ENCODE measurements around the gene TNNT2. TPM values are rescaled to one million over a fixed set of nuclear protein-coding genes. Genes with fewer than 3 reads are reported as not detected.

Gene TNNT2
- polyA plus RNA-seq, 4 donors, result 0.78 to 86.7 (median 12.6) TPM

DNA sequence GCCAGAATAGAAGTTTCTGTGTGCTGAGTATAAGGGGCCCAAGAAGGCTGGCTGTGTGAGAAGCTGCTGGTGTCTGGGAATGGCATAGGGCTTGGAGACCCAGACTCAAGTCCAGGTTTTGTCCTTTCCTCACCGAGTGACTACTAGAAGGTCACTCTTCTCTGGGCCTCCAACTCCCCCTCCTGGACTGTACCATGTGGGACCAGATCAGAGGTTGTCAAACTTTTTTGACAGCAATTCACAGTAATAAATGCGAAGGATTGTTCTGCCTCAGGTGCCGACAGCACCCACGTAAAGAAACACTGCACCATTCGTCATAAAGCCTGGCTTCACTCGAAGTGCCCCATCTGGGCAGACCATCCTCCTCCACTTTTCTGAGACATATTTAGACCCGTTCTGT is 65.2 kb downstream of the TNNT2 start:
- FAIRE-seq, result no peak

DNA sequence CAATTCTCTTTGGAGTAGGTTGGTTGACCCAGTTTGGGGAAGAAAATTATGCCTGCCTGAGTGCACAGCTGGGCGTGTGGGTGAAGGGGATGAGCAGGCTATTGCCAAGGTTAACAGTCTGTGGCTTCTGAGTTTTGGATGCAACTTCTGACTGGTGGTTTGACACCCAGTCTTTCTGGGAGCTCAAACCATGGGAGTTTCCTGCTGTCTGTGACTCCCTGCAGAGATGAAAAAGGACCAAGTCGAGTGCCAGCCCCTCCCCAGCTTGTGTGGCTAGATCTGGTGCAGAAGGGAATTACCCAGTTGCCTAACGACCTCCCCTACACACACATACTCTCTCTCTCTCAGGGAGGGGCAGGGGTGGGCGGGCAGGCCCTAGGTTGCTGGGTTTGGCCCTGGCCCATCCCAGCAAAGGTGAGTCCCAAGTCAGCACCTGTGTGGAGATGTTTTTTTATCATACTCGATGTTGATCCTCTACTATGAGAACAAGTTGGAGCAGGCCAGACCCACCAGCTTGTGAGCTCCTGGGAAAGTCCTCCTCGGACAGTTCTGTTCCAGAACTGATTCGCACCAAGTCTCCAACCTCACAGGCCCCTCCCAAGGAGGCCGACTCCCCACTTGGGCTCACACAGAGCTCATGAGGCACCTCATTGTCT is 66.0 kb downstream of the TNNT2 start:
- Histone ChIP-seq H3K4me1 (ENCODE audit: control insufficient read depth in 3 of 3, insufficient read depth in 2 of 3, low read depth in 1 of 3, low read length in 2 of 3) (peaks cover 0 to 15% (median 3%) of the 10 kb centered on the region in 3 donors), H3K4me3 (ENCODE audit: low read depth in 1 of 3, low read length in 3 of 3) (no peak overlapping the region), H3K9me3 (ENCODE audit: control insufficient read depth in 2 of 2, insufficient read depth in 1 of 2, low read depth in 1 of 2, low read length in 1 of 2) (no peaks in the 10 kb centered on the region), H3K27ac (ENCODE audit: low read depth in 1 of 3, low read length in 2 of 3) (no peak overlapping the region), H3K36me3 (ENCODE audit: control insufficient read depth in 3 of 3, insufficient read depth in 2 of 3, low read depth in 1 of 3, low read length in 3 of 3) (no peaks in the 10 kb centered on the region), H3K27me3 (ENCODE audit: control insufficient read depth in 3 of 3, insufficient read depth in 3 of 3, low read length in 3 of 3) (peaks cover 0 to 3% (median 0%) of the 10 kb centered on the region in 3 donors)
- no peak for FAIRE-seq
- no peak for DNase-seq
- WGBS, 3 donors, result 42 to 65% (median 54%) methylated on average over 8 of the region's 8 CpGs

More for the DNA sequence above, 65.2 kb downstream of the TNNT2 start:
- DNase-seq, result no peak
- Histone ChIP-seq H3K27ac (ENCODE audit: low read depth in 1 of 3, low read length in 2 of 3) (no peak overlapping the region), H3K4me3 (ENCODE audit: low read depth in 1 of 3, low read length in 3 of 3) (no peak overlapping the region), H3K36me3 (ENCODE audit: control insufficient read depth in 3 of 3, insufficient read depth in 2 of 3, low read depth in 1 of 3, low read length in 3 of 3) (no peaks in the 10 kb centered on the region), H3K9me3 (ENCODE audit: control insufficient read depth in 2 of 2, insufficient read depth in 1 of 2, low read depth in 1 of 2, low read length in 1 of 2) (no peaks in the 10 kb centered on the region), H3K4me1 (ENCODE audit: control insufficient read depth in 3 of 3, insufficient read depth in 2 of 3, low read depth in 1 of 3, low read length in 2 of 3) (peaks cover 0 to 15% (median 3%) of the 10 kb centered on the region in 3 donors), H3K27me3 (ENCODE audit: control insufficient read depth in 3 of 3, insufficient read depth in 3 of 3, low read length in 3 of 3) (peaks cover 0 to 3% (median 0%) of the 10 kb centered on the region in 3 donors)
- 88 to 94% (median 91%) methylated on average over 7 of the region's 7 CpGs for WGBS, 3 donors

DNA sequence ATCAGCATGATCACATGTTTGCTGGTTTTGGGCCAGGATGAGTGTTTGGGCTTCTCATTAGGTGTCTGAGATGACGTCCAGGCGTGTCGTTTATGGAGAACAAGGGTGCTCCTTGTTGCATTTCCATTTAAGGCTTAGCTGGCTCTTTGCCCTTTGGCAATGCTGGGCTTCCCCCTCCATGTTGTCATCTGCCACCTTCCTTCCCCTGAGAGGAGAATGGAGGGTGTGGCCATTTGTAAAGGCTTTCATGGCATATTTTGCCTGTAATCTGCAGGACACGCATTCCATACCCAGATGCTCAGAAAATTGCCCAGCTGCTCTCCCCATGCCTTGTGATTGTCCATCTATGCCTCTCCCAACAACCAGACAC is 66.5 kb downstream of the TNNT2 start:
- no peak for FAIRE-seq
- H3K27ac ChIP-seq (ENCODE audit: low read depth in 1 of 3, low read length in 2 of 3), result no peak overlapping the region
- H3K9me3 ChIP-seq (ENCODE audit: control insufficient read depth in 2 of 2, insufficient read depth in 1 of 2, low read depth in 1 of 2, low read length in 1 of 2), result no peaks in the 10 kb centered on the region
- no peak overlapping the region for H3K4me3 ChIP-seq (ENCODE audit: low read depth in 1 of 3, low read length in 3 of 3)
- 22 to 47% (median 46%) methylated on average over 4 of the region's 4 CpGs for WGBS, 3 donors
- no peaks in the 10 kb centered on the region for H3K36me3 ChIP-seq (ENCODE audit: control insufficient read depth in 3 of 3, insufficient read depth in 2 of 3, low read depth in 1 of 3, low read length in 3 of 3)
- peaks cover 0 to 15% (median 3%) of the 10 kb centered on the region in 3 donors for H3K4me1 ChIP-seq (ENCODE audit: control insufficient read depth in 3 of 3, insufficient read depth in 2 of 3, low read depth in 1 of 3, low read length in 2 of 3)
- peak in 1 of 2 donors; percentile 23 for DNase-seq
- H3K27me3 ChIP-seq (ENCODE audit: control insufficient read depth in 3 of 3, insufficient read depth in 3 of 3, low read length in 3 of 3), result peaks cover 0 to 3% (median 0%) of the 10 kb centered on the region in 3 donors

DNA sequence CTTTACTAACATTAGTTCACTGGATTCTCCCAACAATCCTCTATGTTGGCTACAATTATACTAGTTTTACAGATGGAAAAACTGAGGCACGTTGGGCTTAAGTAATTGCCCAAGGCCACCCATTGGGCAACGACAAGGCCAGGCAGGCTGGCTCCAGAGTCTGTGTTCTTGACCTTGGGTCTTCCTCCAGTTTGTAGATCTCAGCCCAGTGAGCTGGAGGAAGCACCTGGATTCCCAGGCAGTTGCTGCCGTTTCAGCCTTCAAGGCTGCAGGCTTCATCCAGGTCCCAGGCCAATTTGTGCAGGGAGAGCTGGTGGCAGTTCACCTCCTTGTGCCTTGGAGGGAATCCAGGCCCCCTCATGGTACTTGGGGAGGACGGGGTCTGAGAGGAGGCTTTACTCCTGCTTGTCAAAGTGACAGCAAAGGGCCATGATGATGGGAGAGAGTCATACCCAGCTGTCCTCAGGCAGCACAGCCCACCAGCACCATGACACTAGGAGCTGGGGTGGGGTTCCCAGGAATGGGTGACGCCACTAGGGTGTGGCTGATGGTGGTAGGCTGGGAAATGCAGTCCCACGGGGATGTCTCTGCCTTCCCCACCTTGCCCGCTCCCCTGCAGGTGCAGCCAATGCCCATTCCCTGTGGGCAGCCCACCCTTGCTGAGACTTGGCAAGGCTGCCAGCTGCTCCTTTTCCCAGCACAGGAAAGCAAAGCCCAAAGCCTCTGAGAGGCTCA is 67.1 kb downstream of the TNNT2 start:
- Histone ChIP-seq H3K4me3 (ENCODE audit: low read depth in 1 of 3, low read length in 3 of 3) (no peak overlapping the region), H3K27ac (ENCODE audit: low read depth in 1 of 3, low read length in 2 of 3) (no peak overlapping the region), H3K4me1 (ENCODE audit: control insufficient read depth in 3 of 3, insufficient read depth in 2 of 3, low read depth in 1 of 3, low read length in 2 of 3) (peaks cover 0 to 15% (median 3%) of the 10 kb centered on the region in 3 donors), H3K36me3 (ENCODE audit: control insufficient read depth in 3 of 3, insufficient read depth in 2 of 3, low read depth in 1 of 3, low read length in 3 of 3) (no peaks in the 10 kb centered on the region), H3K27me3 (ENCODE audit: control insufficient read depth in 3 of 3, insufficient read depth in 3 of 3, low read length in 3 of 3) (peaks cover 0 to 2% (median 0%) of the 10 kb centered on the region in 3 donors), H3K9me3 (ENCODE audit: control insufficient read depth in 2 of 2, insufficient read depth in 1 of 2, low read depth in 1 of 2, low read length in 1 of 2) (no peaks in the 10 kb centered on the region)
- 54 to 63% (median 54%) methylated on average over 7 of the region's 7 CpGs for WGBS, 3 donors
- FAIRE-seq (no peak), DNase-seq (no peak)

DNA sequence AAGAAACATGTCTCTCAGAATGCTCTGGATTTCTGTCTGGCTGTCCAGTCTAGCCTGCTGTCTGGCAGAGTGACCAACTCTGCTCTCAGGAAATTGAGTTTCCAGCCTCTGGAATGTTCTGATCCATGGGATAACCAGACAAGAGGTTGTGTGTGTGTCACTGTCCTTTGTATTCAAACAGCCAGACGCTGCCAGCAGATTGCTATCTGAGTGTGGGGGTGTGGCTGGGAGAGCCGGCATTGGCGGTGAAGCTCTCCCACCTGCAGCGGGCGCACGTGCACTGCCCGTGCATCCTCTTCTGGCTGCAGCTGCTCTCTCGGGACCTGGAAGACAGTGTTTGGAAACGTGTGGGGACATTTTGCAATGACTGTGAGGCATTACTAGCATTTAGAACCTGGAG is 68.1 kb downstream of the TNNT2 start:
- FAIRE-seq (no peak), DNase-seq (peak; percentile 85 to 86)
- H3K4me1 ChIP-seq (ENCODE audit: control insufficient read depth in 3 of 3, insufficient read depth in 2 of 3, low read depth in 1 of 3, low read length in 2 of 3), result peaks cover 0 to 15% (median 3%) of the 10 kb centered on the region in 3 donors
- no peaks in the 10 kb centered on the region for H3K9me3 ChIP-seq (ENCODE audit: control insufficient read depth in 2 of 2, insufficient read depth in 1 of 2, low read depth in 1 of 2, low read length in 1 of 2)
- WGBS, 3 donors, result 3 to 9% (median 4%) methylated on average over 9 of the region's 9 CpGs
- no peak overlapping the region for H3K4me3 ChIP-seq (ENCODE audit: low read depth in 1 of 3, low read length in 3 of 3)
- no peaks in the 10 kb centered on the region for H3K27me3 ChIP-seq (ENCODE audit: control insufficient read depth in 3 of 3, insufficient read depth in 3 of 3, low read length in 3 of 3)
- no peak overlapping the region for H3K27ac ChIP-seq (ENCODE audit: low read depth in 1 of 3, low read length in 2 of 3)
- H3K36me3 ChIP-seq (ENCODE audit: control insufficient read depth in 3 of 3, insufficient read depth in 2 of 3, low read depth in 1 of 3, low read length in 3 of 3), result no peaks in the 10 kb centered on the region

Other genes starting within 250 kb of the TNNT2 start
- 10 to 100 TPM in 3 of 4 donors, 1 to 10 TPM in 1; 6.3 to 58.5 (median 31.5) TPM for gene TMEM9, start 223.2 kb downstream of the TNNT2 start, polyA plus RNA-seq
- under 1 TPM in 3 of 4 donors, not detected in 1; under 0.01 to 0.50 (median 0.01) TPM for gene IGFN1, start 186.9 kb downstream of the TNNT2 start, polyA plus RNA-seq
- under 1 TPM; 0.24 to 0.69 (median 0.36) TPM for gene PKP1, start 94.2 kb downstream of the TNNT2 start, polyA plus RNA-seq
- 100 to 1,000 TPM; 108 to 138 (median 131) TPM for gene LAD1, start 21.6 kb upstream of the TNNT2 start, polyA plus RNA-seq
- gene TNNI1, start 44.0 kb upstream of the TNNT2 start, polyA plus RNA-seq, result 1 to 10 TPM in 3 of 4 donors, under 1 TPM in 1; 0.01 to 8.4 (median 4.5) TPM
- 10 to 100 TPM in 1 of 4 donors, 1 to 10 TPM in 2, under 1 TPM in 1; 0.89 to 13.3 (median 5.0) TPM for gene PHLDA3, start 91.5 kb upstream of the TNNT2 start, polyA plus RNA-seq
- gene CSRP1, start 129.4 kb upstream of the TNNT2 start, polyA plus RNA-seq, result 100 to 1,000 TPM in 2 of 4 donors, 10 to 100 TPM in 2; 62.1 to 181 (median 112) TPM
- 1 to 10 TPM in 2 of 4 donors, under 1 TPM in 2; 0.67 to 6.4 (median 3.4) TPM for gene NAV1, start 161.4 kb upstream of the TNNT2 start, polyA plus RNA-seq

Measured in small intestine (tissue), 7 donors.